NCI-H345 (cell line): Measurements from ENCODE around the gene CLCN7.
A peak's percentile ranks its signal among the peaks of the same experiment; 100 is the strongest.

Source experiments
- DNase-seq: peaks from one replicate; lab custom pipeline; 2025; lab: John Stamatoyannopoulos, UW

Gene CLCN7

DNA sequence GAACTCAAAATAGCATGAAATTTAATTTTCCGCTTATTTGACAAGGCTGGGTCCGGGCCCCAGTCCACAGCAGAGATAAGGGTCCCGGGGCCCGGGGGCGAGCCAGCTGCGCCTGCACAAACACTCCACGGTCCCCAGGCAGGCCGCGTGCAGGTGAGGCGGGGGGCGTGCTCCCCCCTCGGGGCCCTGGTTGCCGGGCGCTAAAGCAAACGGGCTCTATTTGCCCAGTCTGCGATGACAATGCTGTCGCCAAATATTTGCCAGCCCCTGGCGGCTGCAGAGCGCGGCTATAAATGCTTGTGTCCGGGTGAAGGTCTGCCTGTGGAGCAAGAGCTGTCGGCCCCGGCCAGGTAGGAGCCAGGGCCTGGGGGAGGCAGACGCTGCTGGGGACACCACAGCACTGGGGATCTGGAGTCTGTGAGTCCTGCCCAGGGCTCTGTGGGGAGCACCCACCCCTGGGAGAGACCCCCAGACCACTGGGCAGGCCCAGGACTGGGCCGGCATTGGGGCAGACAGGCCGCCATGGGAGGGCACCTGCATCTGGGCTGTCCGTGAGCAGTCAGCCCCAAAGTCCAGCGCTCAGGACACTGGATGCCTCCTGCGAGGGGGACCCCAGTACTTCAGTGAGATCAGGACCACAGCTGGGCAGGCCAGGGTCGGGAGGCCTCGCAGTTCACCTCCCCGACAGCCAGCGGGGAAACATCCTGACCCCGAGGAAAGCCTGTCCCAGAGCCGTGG is 43.9 kb downstream of the CLCN7 start, which contains the start of gene PERCC1:
Gene PERCC1, plus strand, starts transcription at position 320 of the 738 bp plus-strand sequence. CDS start 1,516 bp downstream, outside the sequence.
- DNase-seq, result peak; percentile 79

DNA sequence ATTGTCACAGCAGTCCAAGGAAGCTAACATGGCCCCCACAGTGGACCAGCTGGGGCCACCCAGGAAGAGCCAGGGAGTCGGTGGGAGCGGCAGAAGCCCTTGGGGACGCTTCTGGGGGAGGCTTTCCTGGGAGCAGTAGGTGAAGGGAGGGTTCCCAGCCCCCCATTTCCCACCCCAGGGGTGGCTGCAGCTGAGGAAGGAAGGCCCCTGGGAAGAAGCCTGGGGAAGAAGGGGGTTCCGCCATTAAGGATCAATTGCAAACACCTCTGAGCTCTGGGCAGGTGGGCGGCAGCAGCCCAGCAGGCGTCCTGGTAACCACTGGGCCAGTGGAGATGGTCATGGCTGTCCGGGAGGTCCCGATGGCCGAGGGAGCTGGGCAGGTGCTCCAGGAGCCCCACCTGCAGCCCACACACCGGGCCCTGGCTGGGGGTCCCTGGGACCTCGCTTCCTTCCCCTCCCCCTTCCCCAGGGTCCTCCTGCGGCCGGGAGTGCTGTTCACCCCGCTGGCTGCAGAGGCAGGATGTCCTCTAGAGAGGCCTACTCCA is 44.5 kb downstream of the CLCN7 start:
- no peak for DNase-seq

DNA sequence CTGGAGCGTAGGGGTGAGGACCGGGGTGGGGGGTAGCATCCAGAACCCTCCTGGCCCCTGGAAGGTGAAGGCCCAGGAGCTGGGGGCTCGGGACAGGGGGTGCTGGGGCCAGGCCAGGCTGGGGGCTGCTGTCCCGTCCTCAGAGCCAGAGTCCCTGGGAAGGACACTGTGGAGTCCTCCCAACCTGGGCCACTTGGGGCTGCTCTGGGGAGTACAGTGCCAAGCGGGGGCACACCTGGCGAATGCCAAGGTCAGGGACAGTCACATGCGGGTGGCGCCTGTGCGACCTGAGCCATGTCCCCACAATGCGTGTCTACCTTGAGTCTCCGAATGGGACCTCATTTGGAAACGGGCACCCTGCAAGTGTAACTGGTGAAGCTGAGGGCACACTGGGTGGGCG is 45.2 kb downstream of the CLCN7 start:
- DNase-seq, result no peak

DNA sequence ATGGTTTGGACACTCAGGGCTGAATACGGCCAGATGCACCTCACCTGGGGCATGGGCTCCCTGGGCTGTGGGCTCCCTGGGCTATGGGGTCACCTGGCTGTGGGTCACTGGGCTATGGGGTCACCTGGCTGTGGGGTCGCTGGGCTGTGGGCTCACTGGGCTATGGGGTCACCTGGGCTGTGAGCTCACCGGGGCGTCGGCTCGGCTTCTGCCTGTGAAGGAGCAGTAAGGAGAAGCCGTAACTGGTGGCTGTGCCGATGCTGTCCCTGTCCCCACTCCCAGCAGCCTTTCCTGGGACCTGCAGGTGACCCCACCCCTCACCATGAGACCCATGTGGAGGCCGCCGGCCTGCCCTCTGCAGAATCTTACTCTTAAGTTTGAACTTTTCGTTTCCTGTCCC is 45.8 kb downstream of the CLCN7 start:
- no peak for DNase-seq

DNA sequence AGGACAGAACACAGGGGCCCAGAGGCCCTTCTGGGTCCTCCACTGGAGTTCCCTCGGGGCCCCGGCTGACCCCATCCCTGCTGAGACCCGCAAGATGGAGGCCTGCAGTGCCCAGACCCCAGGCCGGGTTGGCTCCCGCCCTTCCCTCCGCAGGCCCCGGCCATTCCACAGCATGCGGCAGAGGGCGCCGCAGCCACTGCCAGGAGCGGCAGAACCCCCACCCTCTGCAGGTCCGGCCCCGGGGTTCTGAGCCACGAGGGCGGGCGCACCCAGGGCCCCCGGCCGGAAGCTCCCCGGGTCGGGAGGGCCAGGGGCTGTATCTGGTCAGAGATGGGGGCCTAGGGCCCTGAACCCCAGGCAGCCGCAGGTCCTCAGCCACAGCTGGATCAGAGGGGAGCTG is 46.3 kb downstream of the CLCN7 start:
- no peak for DNase-seq

DNA sequence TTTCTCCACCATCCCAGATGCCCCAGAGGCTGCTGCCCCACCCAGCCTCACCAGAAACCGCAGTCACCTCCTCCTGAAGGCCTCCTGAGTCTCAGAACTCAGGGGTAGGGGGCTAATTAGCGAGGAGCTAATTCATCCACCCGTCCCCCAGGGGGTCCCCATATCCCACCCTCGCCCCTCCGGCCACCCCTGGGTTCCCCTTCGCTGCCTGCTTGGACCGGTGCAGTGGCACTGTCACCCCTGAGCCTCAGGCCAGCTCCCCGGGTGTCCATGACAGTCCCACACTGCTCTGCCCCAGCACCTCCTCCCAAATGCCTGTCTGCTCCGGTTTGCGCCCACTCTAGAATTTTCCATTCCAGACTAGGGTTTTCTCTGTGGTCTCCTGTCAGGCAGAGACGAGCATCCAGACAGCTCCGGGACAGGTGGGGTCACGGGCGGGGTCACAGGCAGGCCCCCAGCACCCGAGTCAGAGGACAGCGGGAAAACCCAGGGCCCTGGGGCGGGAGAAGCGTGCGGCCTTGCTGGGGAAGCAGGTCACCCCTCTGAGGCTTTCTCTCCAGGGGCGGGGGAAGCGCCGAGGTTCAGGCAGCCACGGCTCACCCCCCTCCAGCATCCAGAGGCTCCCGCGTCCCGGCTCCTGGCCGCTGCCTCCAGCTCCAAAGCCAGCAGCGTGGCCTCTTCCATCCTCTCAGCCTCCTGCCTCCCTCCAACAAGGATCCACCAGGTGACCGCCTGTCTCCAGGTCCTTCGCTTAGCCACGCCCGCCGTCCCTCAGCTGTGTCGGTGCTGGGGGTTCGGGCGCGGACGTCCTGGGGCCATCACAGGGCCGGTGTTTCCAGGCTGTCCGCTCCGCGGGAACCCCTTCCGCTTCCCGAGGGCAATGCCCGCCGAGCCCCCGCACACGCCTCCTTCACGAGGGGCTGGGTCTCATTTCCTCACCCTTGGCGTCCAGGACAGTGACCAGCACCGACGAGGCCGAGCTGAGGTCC is 47.1 kb downstream of the CLCN7 start:
- no peak for DNase-seq

DNA sequence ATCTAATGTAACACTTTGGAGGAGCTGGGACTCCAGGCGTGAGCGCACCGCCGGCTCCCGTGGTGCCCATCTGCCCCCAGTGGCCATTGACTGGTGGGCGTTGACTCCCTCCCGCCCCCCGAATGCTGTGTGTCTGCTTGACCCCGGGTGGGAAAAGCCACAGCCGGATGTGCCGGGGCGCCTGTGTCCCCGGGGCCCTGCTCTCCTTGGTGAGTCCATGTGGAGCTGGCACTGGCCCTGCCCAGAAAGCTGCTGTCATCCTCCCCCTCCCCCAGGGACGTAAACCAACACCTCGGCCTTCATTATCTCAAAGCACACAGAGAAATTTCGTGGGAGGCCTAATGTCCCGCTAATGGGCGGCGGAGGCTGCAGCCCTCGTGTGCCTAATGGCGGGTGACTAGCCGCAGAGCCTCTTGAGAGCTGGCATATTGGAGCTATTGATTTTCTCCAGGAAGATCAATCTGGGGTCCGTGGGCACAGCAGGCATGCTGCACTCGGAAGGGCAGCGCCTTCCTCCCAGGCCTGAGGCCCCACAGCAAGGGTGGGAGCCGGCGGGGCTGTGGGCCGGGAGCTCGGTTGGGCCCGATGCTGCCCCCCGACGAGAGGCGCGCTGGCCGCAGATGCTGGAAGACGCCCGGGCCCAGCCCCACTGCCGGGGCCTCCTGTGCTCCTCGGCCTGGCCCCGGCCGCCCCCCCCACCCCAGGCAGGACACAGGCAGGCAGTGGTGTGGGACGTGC is 47.9 kb downstream of the CLCN7 start:
- DNase-seq, result peak; percentile 26

DNA sequence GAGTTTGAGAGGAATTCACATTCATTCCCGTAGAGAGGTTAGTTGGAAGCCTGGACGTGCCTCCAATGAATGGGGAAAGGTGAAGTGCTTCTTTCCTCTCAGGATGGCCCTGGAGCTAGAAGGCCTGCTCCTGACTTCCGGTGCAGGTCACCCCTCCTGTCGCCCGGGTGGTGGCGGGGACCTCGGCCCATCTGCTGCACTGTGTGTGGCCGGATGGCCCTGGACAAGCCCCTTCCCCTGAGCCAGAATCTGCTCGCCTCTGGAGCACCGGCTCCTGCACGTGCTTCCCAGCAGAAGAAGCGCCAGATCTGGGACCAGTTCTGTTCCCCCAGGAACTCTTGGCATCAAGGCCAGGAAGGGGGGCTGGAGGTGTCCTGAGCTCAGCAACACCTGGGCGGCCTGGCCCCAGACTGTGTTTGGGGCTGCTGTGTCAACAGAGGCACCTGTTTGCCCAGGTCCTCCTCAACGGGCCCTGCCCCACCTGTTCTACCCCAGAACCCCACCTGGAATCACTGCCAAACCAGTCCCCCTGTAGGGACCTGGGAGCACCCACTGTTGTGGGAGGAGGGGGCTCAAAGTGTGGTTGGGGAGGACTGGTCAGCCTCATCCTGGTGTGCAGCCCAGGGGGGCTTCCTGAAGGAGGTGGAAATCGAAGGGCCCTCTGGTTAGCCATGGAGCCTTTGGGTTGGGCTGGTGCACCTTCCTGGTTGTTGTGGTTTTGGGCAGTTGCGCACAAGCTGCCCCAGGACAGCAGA is 49.0 kb downstream of the CLCN7 start:
- DNase-seq, result no peak

DNA sequence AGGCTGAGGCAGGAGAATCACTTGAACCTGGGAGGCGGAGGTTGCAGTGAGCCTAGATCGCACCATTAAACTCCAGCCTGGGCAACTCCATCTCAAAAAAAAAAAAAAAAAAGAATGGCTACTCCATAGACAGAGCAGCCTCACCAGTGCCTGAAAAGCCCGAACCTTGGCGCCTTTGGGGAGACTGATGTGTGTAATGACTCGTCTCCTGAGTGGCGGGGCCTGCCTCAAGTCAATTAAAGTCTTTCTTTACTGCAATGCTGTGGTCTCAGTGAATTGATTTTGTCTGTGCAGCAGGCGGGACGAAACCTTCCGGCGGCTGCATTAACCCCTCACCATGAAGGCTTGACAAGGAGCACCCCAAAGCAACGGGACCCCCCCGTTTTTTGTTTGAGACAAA is 50.8 kb downstream of the CLCN7 start:
- DNase-seq, result no peak

DNA sequence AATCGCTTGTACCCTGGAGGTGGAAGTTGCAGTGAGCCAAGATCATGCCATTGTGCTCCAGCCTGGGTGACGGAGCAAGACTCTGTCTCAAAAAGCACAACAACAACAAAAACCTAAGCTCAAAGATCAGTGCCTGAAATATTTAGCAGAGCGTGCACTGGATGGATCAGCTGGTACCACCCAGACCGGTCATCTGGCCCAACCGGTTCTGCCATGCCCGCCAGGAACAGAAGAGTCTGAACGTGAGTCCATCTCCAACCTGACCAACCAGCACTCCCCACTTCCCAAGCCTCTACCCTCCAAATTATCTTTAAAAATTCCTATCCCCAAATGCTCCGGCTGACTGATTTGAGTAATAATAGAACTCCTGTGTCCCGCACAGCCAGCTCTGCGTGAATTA is 52.8 kb downstream of the CLCN7 start:
- no peak for DNase-seq

DNA sequence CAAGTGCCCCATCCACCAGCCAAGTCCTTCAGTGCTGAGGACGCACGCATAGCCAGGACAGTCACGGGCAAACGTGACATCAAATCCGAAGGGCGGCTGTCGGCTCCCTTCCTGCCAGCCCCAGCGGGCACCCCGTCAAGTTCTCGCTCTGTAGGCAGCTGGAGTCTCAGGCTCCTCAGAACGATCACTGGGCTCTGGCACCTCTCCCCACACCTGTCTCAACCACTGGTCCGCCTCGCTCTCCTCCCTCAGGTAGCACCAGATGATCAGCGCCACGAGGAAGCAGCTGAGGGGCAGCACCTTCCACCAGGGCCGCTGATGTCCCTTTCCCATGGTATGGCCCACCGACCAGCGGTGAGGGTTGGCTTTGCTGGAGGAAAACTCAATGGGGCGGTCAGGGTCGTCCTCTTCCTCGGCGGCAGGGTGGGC is 54.7 kb downstream of the CLCN7 start:
- peak; percentile 40 for DNase-seq

DNA sequence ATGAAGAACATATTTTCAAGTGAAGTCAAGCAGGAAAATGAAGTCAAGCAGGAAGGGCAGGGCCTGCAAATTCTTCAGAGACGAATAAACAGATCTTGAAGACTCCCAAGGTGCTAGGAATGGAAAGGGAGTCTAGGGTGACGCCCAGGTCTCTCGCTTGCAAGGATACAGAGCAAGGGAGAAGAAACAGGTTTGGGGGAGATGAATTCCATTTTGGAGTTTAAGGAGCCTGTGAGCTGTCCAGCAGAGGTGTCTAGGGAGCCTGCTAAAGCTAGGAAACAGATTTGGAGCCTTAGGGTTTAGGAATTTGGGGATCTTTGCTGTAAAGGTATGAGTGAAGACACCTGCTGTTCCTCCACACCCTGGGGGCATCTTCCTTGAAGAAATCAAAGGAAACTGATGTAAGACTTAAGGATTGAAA is 58.3 kb downstream of the CLCN7 start:
- DNase-seq, result no peak

DNA sequence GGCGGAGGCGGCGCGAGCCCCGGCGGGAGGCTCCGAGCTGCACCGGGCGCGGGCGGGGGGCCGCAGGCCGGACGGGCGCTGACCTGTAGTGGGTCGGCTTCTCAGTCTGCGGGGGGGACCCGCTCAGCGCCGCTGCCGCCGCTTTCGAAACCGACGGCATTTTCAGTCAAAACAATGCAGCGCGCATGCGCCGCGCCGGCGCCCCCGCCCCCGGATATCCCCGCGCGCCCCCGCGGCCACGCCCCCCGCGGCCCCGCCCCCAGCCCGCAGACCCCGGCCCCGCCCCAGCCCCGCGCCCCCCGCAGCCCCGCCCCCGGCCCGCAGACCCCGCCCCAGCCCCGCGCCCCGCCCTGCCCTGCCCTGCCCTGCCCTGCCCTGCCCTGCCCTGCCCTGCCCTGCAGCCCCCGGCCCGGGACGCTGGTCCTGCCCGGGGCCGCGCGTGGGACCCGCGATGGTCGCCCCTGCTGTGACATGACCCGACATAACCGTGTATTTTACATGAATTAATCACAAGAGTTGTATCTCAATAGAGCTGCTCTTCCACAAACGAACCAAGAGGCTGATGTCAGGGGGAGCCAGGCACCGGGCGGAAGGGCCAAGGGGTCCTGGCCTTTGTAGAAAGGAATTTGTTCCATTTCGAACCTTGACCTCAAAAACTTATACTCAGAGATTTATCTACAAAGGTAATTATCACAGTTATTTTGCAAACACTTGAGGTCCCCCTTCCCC is 60.1 kb downstream of the CLCN7 start, which contains the start of gene UNKL:
Gene UNKL, minus strand, starts transcription at position 173 of the 729 bp plus-strand sequence. Its CDS starts 13 bp downstream, at position 160.
- peak; percentile 78 for DNase-seq

DNA sequence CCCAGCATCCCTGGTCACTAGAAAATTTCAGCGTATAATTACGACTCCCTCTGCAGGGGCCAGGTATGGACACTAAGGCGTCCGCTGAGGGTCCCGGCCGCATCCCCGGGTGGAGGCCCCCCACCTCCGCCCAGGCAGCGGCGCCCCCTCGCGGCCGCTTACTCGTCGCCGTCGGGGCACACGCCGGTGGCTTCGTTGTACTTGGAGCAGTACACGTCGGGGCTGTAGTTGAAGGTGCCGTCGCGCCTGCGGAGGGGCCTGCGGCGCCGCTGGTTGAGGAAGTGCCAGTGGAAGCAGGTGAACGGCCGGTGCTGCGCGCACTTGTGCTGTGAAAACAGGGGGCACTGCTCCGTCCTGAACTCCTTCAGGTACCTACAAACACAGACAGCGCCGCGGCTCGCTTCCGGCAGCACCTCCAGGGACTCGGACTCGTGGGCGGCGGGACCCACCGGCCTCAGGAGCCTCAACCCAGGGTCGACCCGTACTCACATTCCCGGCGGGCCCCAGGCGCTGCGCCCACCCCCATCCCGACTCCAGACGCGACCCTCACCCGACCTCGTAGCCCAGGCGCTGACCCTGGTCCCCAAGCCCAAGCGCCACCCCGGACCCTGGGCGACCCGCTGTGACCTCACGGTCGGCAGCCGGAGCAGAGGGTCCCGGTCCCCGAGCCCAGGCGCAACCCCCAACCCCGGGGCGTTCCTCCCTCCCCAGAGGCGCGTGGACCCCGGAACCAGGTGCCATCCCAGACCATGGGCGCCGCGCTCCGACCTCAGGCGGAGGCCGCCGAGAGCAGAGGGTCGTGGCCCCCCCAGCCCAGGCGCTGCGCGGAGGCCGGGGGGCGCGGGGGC is 60.9 kb downstream of the CLCN7 start:
- peak; percentile 50 for DNase-seq

DNA sequence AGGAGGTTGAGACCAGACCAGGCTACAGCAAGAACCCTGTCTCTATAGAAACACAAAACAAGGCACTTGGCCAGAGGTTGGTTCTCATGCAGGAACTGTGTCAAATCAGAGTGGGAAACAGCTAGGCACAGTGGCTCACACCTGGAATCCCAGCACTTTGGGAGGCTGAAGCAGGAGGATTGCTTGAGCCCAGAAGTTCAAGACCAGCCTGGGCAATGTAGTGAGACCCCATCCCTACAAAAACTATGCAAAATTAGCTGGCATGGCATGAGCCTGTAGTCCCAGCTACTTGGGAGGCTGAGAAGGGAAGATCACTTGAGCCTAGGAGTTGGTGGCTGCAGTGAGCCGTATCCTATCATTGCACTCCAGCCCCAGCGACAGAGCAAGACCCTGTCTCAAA is 62.0 kb downstream of the CLCN7 start:
- no peak for DNase-seq

DNA sequence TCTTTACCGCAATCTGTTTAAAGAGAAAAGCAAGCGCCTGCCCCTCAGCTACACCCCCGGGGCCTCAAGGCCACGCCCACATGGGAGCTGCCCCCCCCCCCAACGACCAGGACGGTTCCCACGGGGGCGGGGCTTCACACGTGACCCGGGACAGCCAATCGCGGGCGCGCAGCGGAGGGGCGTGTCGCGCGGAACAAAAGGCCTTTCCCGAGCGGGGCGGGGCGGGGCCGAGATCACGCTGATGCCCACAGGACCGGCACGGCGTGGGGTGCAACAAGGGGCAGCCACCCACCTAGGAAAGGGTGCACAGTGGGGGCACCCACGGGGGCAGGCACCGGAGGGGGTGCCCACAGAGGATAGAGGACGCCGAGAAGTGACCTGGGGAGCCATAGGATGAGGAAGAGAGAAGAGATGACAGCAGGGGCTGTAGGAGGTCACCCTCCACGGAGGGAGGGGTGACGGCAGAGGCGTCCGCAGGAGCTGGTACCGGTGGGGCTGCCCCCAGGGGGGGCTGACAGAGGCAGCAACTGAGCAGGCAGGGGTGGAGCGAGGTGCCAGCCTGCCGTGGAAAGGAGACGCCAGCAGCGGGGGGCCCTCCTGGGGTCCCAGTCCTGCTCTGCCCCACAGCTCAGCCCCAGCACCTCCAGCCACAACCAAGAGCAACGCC is 66.5 kb downstream of the CLCN7 start:
- peak; percentile 93 for DNase-seq

DNA sequence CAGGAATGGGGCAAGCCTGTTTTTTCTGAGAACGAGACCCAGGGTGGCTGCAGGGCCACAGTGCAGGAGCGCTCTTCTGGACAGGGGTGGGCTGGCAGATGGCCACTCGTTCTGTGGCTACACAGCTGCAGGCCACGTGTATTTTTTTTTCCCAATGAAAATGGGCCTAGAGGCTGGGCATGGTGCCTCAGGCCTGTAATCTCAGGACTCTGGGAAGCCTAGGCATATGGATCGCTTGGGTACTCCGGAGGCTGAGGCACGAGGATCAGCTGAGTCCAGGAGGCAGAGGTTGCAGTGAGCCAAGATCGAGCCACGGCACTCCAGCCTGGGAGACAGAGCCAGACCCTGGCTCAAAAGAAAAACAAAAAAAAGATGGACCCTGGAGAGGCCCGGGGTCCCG is 67.1 kb downstream of the CLCN7 start:
- no peak for DNase-seq

DNA sequence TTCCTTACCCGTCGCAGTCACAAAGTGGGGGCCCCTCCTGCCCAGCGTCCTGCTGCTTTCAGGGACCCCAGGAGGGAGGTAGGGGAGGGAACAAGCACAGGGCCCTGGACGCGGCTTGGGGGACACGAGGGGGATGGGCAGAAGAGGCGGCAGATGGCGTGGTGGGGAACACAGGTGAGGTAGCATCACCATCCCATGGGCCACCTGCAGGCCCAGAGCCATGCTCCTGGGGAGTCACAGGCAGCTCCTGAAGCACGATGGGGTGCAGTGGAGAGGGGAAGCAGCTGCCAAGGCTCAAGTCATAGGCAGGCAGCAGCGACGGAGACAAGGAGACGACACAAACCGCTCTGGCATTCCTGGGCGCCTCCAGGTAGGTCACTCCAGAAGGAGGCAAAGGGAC is 71.1 kb downstream of the CLCN7 start:
- no peak for DNase-seq

DNA sequence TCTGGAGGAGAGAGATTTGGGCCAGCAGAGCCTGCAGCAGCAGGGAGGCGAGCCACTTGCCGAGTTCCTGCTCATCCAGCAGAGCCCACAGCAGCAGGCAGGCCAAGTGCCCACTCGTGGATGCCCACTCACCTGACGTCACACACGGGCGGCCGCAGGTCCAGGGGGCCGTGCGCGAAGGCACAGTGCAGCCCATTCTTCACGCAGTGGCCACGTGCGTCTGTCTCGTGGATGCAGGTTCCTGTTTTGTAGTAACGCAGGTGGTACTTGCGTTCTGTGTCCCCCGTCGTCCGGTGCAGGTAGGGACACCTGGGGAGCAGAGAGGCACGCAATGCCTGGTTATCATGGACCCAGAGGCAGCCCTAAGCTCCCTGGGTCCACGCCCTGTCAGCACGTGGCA is 71.8 kb downstream of the CLCN7 start:
- DNase-seq, result no peak
